ENCODE results near the gene OLFM2.

The OLFM2 gene

GRCh38 chr19:9916719-9917118 is 19.6 kb downstream of the OLFM2 start:
- Histone ChIP-seq H3K36me3 (ENCODE audit: insufficient read depth, low read length) (no peaks in the 10 kb centered on the region), H2AFZ (ENCODE audit: low read length) (peak overlapping the region; percentile 42)

GRCh38 chr19:9914315-9915207 is 21.8 kb downstream of the OLFM2 start:
- Histone ChIP-seq H3K27me3 (ENCODE audit: insufficient read depth, low read length, poor library complexity, severe bottlenecking) (no peaks in the 10 kb centered on the region), H3K9me3 (ENCODE audit: insufficient read depth, low read depth, low read length) (no peaks in the 10 kb centered on the region), H3K4me1 (ENCODE audit: insufficient read depth, low read length, poor library complexity, severe bottlenecking) (no peaks in the 10 kb centered on the region), H3K4me2 (ENCODE audit: low read depth, low read length, poor library complexity, severe bottlenecking) (peak overlapping the region; percentile 80), H3K79me2 (ENCODE audit: insufficient read depth, low read length) (no peaks in the 10 kb centered on the region), H2AFZ (ENCODE audit: low read length) (peak overlapping the region; percentile 90), H3F3A (ENCODE audit: low read depth) (no peaks in the 10 kb centered on the region), H3K9ac (ENCODE audit: low read depth, low read length, poor library complexity, severe bottlenecking) (peak overlapping the region; percentile 63), H4K20me1 (ENCODE audit: insufficient read depth, low read length, poor library complexity, severe bottlenecking) (no peaks in the 10 kb centered on the region), H3K4me3 (ENCODE audit: low read length, poor library complexity, severe bottlenecking) (peak overlapping the region; percentile 68), H3K9me2 (replicated peaks; ENCODE audit: low read depth, low read length) (no peaks in the 10 kb centered on the region), H3K36me3 (ENCODE audit: insufficient read depth, low read length) (no peaks in the 10 kb centered on the region)
- TF ChIP-seq CTCF (conservative IDR thresholded peaks at IDR 0.05; ENCODE audit: low read length), result peak; percentile 71
- TF ChIP-seq EZH2phosphoT487 (IDR thresholded peaks at IDR 0.05; ENCODE audit: borderline replicate concordance), result no peak

More at GRCh38 chr19:9916719-9917118, 19.6 kb downstream of the OLFM2 start:
- H3K4me2 ChIP-seq (ENCODE audit: low read depth, low read length, poor library complexity, severe bottlenecking), result peak overlapping the region; percentile 18
- no peaks in the 10 kb centered on the region for H4K20me1 ChIP-seq (ENCODE audit: insufficient read depth, low read length, poor library complexity, severe bottlenecking)
- H3K9me2 ChIP-seq (replicated peaks; ENCODE audit: low read depth, low read length), result no peaks in the 10 kb centered on the region
- no peaks in the 10 kb centered on the region for H3K27me3 ChIP-seq (ENCODE audit: insufficient read depth, low read length, poor library complexity, severe bottlenecking)
- no peaks in the 10 kb centered on the region for H3K9me3 ChIP-seq (ENCODE audit: insufficient read depth, low read depth, low read length)
- H3K9ac ChIP-seq (ENCODE audit: low read depth, low read length, poor library complexity, severe bottlenecking), result no peak overlapping the region
- H3K4me1 ChIP-seq (ENCODE audit: insufficient read depth, low read length, poor library complexity, severe bottlenecking), result no peaks in the 10 kb centered on the region
- H3K4me3 ChIP-seq (ENCODE audit: low read length, poor library complexity, severe bottlenecking), result no peak overlapping the region
- TF ChIP-seq CTCF (conservative IDR thresholded peaks at IDR 0.05; ENCODE audit: low read length), result no peak
- no peak for TF ChIP-seq EZH2phosphoT487 (IDR thresholded peaks at IDR 0.05; ENCODE audit: borderline replicate concordance)
- H3F3A ChIP-seq (ENCODE audit: low read depth), result no peaks in the 10 kb centered on the region
- no peaks in the 10 kb centered on the region for H3K79me2 ChIP-seq (ENCODE audit: insufficient read depth, low read length)

DNA sequence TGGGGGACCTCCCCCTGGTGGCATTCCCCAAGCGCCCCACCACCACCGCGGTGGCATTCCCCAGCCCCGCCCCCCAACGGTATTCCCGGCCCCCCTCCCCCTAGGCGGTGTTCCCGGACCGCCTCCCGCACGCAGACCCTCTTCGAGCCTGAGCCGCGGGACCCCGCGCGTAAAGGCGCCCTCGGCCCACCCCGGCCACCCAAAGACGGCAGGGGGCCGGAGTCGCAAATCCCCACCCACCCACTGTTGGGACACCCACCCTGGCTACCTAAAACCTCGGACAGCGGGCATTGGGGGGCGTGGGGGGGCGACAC is 22.4 kb downstream of the OLFM2 start:
- H3F3A ChIP-seq (ENCODE audit: low read depth), result no peaks in the 10 kb centered on the region
- H3K9me3 ChIP-seq (ENCODE audit: insufficient read depth, low read depth, low read length), result no peaks in the 10 kb centered on the region
- peak overlapping the region; percentile 90 for H2AFZ ChIP-seq (ENCODE audit: low read length)
- no peaks in the 10 kb centered on the region for H3K27me3 ChIP-seq (ENCODE audit: insufficient read depth, low read length, poor library complexity, severe bottlenecking)
- H4K20me1 ChIP-seq (ENCODE audit: insufficient read depth, low read length, poor library complexity, severe bottlenecking), result no peaks in the 10 kb centered on the region
- H3K36me3 ChIP-seq (ENCODE audit: insufficient read depth, low read length), result no peaks in the 10 kb centered on the region
- no peaks in the 10 kb centered on the region for H3K4me1 ChIP-seq (ENCODE audit: insufficient read depth, low read length, poor library complexity, severe bottlenecking)
- peak overlapping the region; percentile 80 for H3K4me2 ChIP-seq (ENCODE audit: low read depth, low read length, poor library complexity, severe bottlenecking)
- H3K4me3 ChIP-seq (ENCODE audit: low read length, poor library complexity, severe bottlenecking), result peak overlapping the region; percentile 68
- TF ChIP-seq CTCF (conservative IDR thresholded peaks at IDR 0.05; ENCODE audit: low read length) (no peak), EZH2phosphoT487 (IDR thresholded peaks at IDR 0.05; ENCODE audit: borderline replicate concordance) (no peak)
- no peaks in the 10 kb centered on the region for H3K9me2 ChIP-seq (replicated peaks; ENCODE audit: low read depth, low read length)
- no peaks in the 10 kb centered on the region for H3K79me2 ChIP-seq (ENCODE audit: insufficient read depth, low read length)
- H3K9ac ChIP-seq (ENCODE audit: low read depth, low read length, poor library complexity, severe bottlenecking), result peak overlapping the region; percentile 63

Measured in Loucy (cell line).